ENCODE data around the gene TRIM28. TPM values are rescaled to one million over a fixed set of nuclear protein-coding genes. Genes with fewer than 3 reads are reported as not detected.

Gene TRIM28
- polyA plus RNA-seq, 3 donors = 16.2 to 234 (median 35.0) TPM

- peak overlapping the region in 1 of 2 donors; percentile 45 for H3K27ac ChIP-seq (ENCODE audit: low read depth in 1 of 2, low read length in 2 of 2)
- H3K9me3 Mint-ChIP-seq = peaks cover 0 to 2% (median 0%) of the 10 kb centered on the region in 7 donors
- H3K4me1 Mint-ChIP-seq = peaks cover 37% of the 10 kb centered on the region
- peaks cover 66 to 71% of the 10 kb centered on the region in 2 donors for H3K36me3 ChIP-seq (replicated peaks in 1 of 2; ENCODE audit: control insufficient read depth in 1 of 2, insufficient read depth in 2 of 2, low read length in 2 of 2)
- no peak for DNase-seq
- H3K27me3 Mint-ChIP-seq (ENCODE audit: low read depth in 3 of 3) = no peaks in the 10 kb centered on the region
- no peak overlapping the region for H3K9ac ChIP-seq (ENCODE audit: insufficient read depth, low read length, poor library complexity, severe bottlenecking)
- WGBS (ENCODE audit: insufficient coverage) = 95% methylated on average over 10 of the region's 13 CpGs
- TF ChIP-seq, protein P1, sequence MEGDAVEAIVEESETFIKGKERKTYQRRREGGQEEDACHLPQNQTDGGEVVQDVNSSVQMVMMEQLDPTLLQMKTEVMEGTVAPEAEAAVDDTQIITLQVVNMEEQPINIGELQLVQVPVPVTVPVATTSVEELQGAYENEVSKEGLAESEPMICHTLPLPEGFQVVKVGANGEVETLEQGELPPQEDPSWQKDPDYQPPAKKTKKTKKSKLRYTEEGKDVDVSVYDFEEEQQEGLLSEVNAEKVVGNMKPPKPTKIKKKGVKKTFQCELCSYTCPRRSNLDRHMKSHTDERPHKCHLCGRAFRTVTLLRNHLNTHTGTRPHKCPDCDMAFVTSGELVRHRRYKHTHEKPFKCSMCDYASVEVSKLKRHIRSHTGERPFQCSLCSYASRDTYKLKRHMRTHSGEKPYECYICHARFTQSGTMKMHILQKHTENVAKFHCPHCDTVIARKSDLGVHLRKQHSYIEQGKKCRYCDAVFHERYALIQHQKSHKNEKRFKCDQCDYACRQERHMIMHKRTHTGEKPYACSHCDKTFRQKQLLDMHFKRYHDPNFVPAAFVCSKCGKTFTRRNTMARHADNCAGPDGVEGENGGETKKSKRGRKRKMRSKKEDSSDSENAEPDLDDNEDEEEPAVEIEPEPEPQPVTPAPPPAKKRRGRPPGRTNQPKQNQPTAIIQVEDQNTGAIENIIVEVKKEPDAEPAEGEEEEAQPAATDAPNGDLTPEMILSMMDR (IDR thresholded peaks at IDR 0.05) = no peak
- peaks cover 67% of the 10 kb centered on the region for H3K79me2 ChIP-seq (ENCODE audit: insufficient read depth, low read length)
- H3K4me3 Mint-ChIP-seq = peak overlapping the region in 1 of 2 donors; percentile 9
- no peaks in the 10 kb centered on the region for H3K9me3 ChIP-seq (replicated peaks in 1 of 2; ENCODE audit: control insufficient read depth in 1 of 2, insufficient read depth in 1 of 2, low read length in 2 of 2)
- H3K4me3 ChIP-seq (replicated peaks in 1 of 3; ENCODE audit: low read depth in 2 of 3, low read length in 3 of 3) = no peak overlapping the region
- peaks cover 71% of the 10 kb centered on the region for H4K20me1 ChIP-seq (ENCODE audit: insufficient read depth, low read length)
- peaks cover 30 to 33% of the 10 kb centered on the region in 2 donors for H3K4me1 ChIP-seq (ENCODE audit: control insufficient read depth in 1 of 2, insufficient read depth in 2 of 2, low read length in 2 of 2)
- no peaks in the 10 kb centered on the region for H3K27me3 ChIP-seq (ENCODE audit: control insufficient read depth in 2 of 2, insufficient read depth in 2 of 2, low read length in 2 of 2)
- peak overlapping the region in 3 of 7 donors; percentile 39 to 63 (median 48) for H3K27ac Mint-ChIP-seq
- no peak overlapping the region for H2AFZ ChIP-seq (ENCODE audit: insufficient read depth, low read depth, low read length, poor library complexity, severe bottlenecking)
- intact Hi-C loops (cut with micrococcal nuclease) = no loop called here
- H3K4me2 ChIP-seq (replicated peaks; ENCODE audit: extremely low read depth, low read length, poor library complexity, severe bottlenecking) = no peak overlapping the region
- H3K36me3 Mint-ChIP-seq = peaks cover 68 to 81% of the 10 kb centered on the region in 2 donors
Observed at GRCh38 chr19:58550362-58551122, 6.7 kb downstream of the TRIM28 start.

GRCh38 chr19:58551123-58551497 is 7.2 kb downstream of the TRIM28 start:
- H3K4me2 ChIP-seq (replicated peaks; ENCODE audit: extremely low read depth, low read length, poor library complexity, severe bottlenecking) = no peak overlapping the region
- Mint-ChIP-seq H3K27ac (peak overlapping the region in 3 of 7 donors; percentile 39 to 63 (median 61)), H3K27me3 (ENCODE audit: low read depth in 3 of 3) (no peaks in the 10 kb centered on the region), H3K4me1 (peaks cover 34% of the 10 kb centered on the region), H3K9me3 (peaks cover 0 to 2% (median 0%) of the 10 kb centered on the region in 7 donors), H3K4me3 (no peak overlapping the region), H3K36me3 (peaks cover 70 to 79% of the 10 kb centered on the region in 2 donors)
- H4K20me1 ChIP-seq (ENCODE audit: insufficient read depth, low read length) = peaks cover 65% of the 10 kb centered on the region
- H3K9ac ChIP-seq (ENCODE audit: insufficient read depth, low read length, poor library complexity, severe bottlenecking) = no peak overlapping the region
- no peaks in the 10 kb centered on the region for H3K9me3 ChIP-seq (replicated peaks in 1 of 2; ENCODE audit: control insufficient read depth in 1 of 2, insufficient read depth in 1 of 2, low read length in 2 of 2)
- DNase-seq = no peak
- H3K27me3 ChIP-seq (ENCODE audit: control insufficient read depth in 2 of 2, insufficient read depth in 2 of 2, low read length in 2 of 2) = no peaks in the 10 kb centered on the region
- H3K79me2 ChIP-seq (ENCODE audit: insufficient read depth, low read length) = peaks cover 67% of the 10 kb centered on the region
- H3K4me1 ChIP-seq (ENCODE audit: control insufficient read depth in 1 of 2, insufficient read depth in 2 of 2, low read length in 2 of 2) = peaks cover 27 to 33% of the 10 kb centered on the region in 2 donors
- peaks cover 69 to 76% of the 10 kb centered on the region in 2 donors for H3K36me3 ChIP-seq (replicated peaks in 1 of 2; ENCODE audit: control insufficient read depth in 1 of 2, insufficient read depth in 2 of 2, low read length in 2 of 2)
- TF ChIP-seq, protein P1 (IDR thresholded peaks at IDR 0.05) = no peak
- no peak overlapping the region for H2AFZ ChIP-seq (ENCODE audit: insufficient read depth, low read depth, low read length, poor library complexity, severe bottlenecking)
- intact Hi-C loops (cut with micrococcal nuclease) = no loop called here
- H3K4me3 ChIP-seq (replicated peaks in 1 of 3; ENCODE audit: low read depth in 2 of 3, low read length in 3 of 3) = no peak overlapping the region
- whole genome bisulfite sequencing (ENCODE audit: insufficient coverage) = 80% methylated on average over 1 of the region's 1 CpG
- peak overlapping the region in 1 of 2 donors; percentile 45 for H3K27ac ChIP-seq (ENCODE audit: low read depth in 1 of 2, low read length in 2 of 2)
